Measurements from ENCODE around the gene B3GNT4. TPM values are rescaled to one million over a fixed set of nuclear protein-coding genes. Genes with fewer than 3 reads are reported as not detected.
"Not testable (repeated sequence)": the region's sequence is repeated elsewhere in the genome, so short reads cannot be mapped to it uniquely, and the experiment has no call there.

Gene B3GNT4
- total RNA-seq, 1 donor from 2014 or later: 0.53 TPM

DNA sequence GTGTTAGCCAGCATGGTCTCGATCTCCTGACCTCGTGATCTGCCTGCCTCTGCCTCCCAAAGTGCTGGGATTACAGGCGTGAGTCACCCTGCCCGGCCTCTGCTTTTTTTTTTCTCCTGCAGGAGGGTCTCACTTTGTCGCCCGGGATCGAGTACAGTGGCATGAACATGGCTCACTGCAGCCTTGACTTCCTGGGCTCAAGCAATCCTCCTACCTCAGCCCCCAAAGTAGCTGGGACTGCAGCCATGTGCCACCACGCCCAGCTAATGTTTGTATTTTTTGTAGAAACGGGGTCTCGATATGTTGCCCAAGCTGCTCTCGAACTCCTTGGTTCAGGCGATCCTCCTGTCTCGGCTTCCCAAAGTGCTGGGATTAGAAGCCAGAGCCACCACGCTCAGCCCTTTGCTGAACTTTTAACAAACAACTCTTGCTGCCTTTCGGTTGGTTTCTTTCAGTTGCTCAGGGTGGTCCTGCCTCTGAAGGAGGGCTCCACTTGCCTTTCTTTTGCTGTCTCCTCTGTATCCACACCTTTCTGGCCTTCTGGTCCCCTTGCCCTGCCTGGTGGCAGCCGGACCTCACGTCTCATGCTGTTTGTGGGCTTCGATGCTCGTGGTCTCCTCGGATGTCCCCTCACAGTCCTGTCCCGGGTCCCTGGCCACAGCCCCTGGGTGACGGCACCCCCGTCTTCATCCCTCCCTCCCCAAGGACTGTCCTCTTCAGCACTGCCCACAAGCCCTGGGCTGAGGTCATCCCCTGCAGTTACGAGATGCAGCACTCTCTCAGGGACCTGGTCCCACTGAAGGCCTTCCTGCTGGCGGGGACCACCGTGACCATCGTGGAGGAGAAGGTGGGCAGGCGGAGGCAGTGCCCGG is 3.8 kb upstream of the B3GNT4 start:
- DNase-seq (ENCODE audit: low read depth) (no peak), FAIRE-seq (no peak)
- Histone ChIP-seq H3K4me3 (ENCODE audit: low read depth, low read length) (no peak overlapping the region), H3K27me3 (ENCODE audit: control insufficient read depth, insufficient read depth, low read length) (no peaks in the 10 kb centered on the region), H3K36me3 (ENCODE audit: control insufficient read depth, insufficient read depth, low read length) (no peaks in the 10 kb centered on the region)
- TF ChIP-seq, protein P1, sequence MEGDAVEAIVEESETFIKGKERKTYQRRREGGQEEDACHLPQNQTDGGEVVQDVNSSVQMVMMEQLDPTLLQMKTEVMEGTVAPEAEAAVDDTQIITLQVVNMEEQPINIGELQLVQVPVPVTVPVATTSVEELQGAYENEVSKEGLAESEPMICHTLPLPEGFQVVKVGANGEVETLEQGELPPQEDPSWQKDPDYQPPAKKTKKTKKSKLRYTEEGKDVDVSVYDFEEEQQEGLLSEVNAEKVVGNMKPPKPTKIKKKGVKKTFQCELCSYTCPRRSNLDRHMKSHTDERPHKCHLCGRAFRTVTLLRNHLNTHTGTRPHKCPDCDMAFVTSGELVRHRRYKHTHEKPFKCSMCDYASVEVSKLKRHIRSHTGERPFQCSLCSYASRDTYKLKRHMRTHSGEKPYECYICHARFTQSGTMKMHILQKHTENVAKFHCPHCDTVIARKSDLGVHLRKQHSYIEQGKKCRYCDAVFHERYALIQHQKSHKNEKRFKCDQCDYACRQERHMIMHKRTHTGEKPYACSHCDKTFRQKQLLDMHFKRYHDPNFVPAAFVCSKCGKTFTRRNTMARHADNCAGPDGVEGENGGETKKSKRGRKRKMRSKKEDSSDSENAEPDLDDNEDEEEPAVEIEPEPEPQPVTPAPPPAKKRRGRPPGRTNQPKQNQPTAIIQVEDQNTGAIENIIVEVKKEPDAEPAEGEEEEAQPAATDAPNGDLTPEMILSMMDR (IDR thresholded peaks at IDR 0.05; ENCODE audit: insufficient read depth, low read length, severe bottlenecking): no peak

DNA sequence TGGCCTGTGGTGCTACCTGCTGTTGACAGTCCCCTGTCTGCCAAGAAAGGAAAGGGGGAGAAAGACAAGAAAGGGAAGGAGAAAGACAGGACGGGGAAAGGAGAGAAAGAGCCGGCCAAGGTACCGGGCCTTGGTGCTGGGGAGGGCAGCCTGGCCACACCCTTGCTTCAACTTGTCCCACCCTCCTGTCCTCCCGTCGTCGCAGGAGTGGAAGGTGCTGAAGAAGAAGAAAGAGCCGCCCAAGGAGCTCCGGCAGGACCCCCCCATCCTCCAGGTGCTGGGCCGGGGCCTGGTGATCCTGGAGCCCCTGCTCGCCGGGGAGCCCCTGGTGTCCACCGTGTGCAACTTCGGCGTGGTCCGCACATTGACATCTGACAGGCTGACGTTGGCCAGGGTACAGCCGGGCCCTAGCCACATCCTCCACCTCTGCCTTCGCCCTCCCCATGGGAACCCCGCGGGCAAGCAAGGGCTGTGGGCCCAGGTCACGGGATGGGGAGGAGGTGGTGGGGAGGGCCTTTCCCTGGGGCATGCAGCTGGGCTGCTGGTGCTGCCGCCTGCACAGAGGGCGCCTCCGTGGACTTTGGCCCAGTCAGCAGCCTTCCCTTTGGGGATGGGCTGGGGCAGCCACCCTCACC is 2.9 kb upstream of the B3GNT4 start:
- DNase-seq (ENCODE audit: low read depth): no peak
- FAIRE-seq: no peak
- TF ChIP-seq, protein P1 (IDR thresholded peaks at IDR 0.05; ENCODE audit: insufficient read depth, low read length, severe bottlenecking): no peak
- Histone ChIP-seq H3K4me3 (ENCODE audit: low read depth, low read length) (no peak overlapping the region), H3K36me3 (ENCODE audit: control insufficient read depth, insufficient read depth, low read length) (no peaks in the 10 kb centered on the region), H3K27me3 (ENCODE audit: control insufficient read depth, insufficient read depth, low read length) (no peaks in the 10 kb centered on the region)

DNA sequence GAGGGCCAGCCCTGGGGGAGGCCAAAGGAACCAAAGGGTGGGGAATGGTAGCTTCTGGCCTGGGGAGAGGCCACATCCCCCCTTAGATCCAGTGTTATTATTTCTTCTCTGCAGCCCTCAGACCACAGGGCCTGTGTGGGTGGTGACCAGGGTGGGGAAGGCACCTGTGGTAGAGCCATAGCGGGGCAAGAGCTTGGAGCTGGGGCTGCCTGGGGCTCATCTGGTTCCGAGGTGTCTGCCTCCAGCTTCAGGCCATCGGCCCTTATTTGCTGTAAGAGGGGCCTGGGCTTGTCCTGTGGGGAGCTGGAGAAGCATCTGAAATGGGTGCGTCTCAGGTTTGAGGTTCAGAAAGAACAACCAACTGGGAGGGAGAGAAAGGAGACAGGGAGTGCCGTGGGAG is 2.1 kb upstream of the B3GNT4 start:
- no peak for DNase-seq (ENCODE audit: low read depth)
- H3K27me3 ChIP-seq (ENCODE audit: control insufficient read depth, insufficient read depth, low read length): no peaks in the 10 kb centered on the region
- FAIRE-seq: no peak

DNA sequence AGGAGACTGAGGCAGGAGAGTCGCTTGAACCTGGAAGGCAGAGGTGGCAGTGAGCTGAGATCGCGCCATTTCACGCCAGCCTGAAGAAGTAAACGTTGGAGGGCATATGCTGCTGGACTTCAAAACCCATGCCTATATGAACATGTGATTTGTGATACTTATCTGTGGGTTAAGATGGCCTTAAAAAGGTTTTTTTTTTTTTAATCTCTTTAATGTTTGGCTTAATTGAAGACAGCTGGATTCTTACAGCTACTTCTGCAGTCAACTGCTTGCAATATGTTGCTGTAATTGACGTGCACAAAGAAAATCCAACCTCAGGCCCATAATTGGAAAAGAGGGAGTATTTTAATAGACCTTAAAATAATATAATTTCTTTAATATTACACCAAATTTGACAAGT is 1.5 kb upstream of the B3GNT4 start:
- no peak for DNase-seq (ENCODE audit: low read depth)
- Histone ChIP-seq H3K27me3 (ENCODE audit: control insufficient read depth, insufficient read depth, low read length) (no peaks in the 10 kb centered on the region), H3K36me3 (ENCODE audit: control insufficient read depth, insufficient read depth, low read length) (no peaks in the 10 kb centered on the region), H3K4me3 (ENCODE audit: low read depth, low read length) (no peak overlapping the region)
- TF ChIP-seq, protein P1 (IDR thresholded peaks at IDR 0.05; ENCODE audit: insufficient read depth, low read length, severe bottlenecking): no peak
- no peak for FAIRE-seq

More for the DNA sequence above, 2.1 kb upstream of the B3GNT4 start:
- Histone ChIP-seq H3K4me3 (ENCODE audit: low read depth, low read length) (no peak overlapping the region), H3K36me3 (ENCODE audit: control insufficient read depth, insufficient read depth, low read length) (no peaks in the 10 kb centered on the region)
- TF ChIP-seq, protein P1 (IDR thresholded peaks at IDR 0.05; ENCODE audit: insufficient read depth, low read length, severe bottlenecking): no peak

DNA sequence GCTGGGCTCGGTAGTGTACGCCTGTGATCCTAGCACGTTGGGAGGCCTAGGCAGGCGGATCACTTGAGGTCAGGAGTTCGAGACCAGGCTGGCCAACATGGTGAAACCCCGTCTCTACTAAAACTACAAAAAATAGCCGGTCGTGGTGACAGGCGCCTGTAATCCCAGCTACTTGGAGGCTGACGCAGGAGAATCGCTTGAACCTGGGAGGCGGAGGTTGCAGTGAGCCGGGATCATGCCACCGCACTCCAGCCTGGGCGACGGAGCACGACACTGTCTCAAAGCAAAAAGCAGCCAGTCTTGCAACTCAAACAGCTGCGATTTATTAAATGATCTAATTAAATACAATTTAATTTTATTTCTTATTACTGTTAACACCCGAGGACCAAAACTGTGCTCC is 698 bp upstream of the B3GNT4 start:
- FAIRE-seq; H3K36me3 ChIP-seq (ENCODE audit: control insufficient read depth, insufficient read depth, low read length); H3K27me3 ChIP-seq (ENCODE audit: control insufficient read depth, insufficient read depth, low read length); DNase-seq (ENCODE audit: low read depth): not testable (repeated sequence)
- peak overlapping the region; percentile 60 for H3K4me3 ChIP-seq (ENCODE audit: low read depth, low read length)

DNA sequence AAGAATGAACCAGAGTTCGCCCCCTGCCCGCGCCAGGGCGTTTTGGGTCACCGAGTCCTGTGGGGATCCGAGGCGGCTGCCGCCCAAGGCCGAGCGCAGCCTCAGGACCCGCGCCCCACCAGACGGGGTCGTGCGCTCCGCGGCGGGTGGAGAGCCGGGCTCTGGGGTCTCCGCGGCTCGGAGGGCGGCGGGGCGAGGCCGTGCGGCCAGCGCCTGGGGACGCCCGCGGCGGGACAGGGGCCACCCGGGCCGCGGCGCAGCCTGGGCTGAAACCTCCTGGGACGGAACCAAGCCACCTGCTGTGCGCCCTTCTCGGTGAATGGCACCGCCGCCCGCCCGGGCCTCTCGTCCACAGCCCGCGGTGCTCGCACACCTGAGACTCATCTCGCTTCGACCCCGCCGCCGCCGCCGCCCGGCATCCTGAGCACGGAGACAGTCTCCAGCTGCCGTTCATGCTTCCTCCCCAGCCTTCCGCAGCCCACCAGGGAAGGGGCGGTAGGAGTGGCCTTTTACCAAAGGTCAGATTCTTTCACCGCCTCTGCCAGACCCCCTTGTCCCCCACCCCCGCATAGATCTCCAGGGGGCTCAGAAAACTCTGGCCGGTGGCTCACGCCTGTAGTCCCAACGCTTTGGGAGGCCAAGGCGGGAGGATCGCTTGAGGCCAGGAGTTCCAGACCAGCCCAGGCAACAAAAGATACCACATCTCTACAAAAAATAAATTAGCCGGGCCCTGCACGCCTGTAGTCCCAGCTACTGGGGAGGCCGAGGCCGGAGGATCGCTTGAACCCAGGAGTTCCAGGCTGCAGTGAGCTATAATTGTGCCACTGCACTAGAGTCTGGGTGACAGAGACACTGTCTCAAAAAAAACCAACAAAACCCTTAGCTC is 901 bp downstream of the B3GNT4 start:
- FAIRE-seq (no peak), DNase-seq (ENCODE audit: low read depth) (no peak)
- TF ChIP-seq, protein P1 (IDR thresholded peaks at IDR 0.05; ENCODE audit: insufficient read depth, low read length, severe bottlenecking): no peak
- peaks cover 6% of the 10 kb centered on the region for H3K36me3 ChIP-seq (ENCODE audit: control insufficient read depth, insufficient read depth, low read length)
- peak overlapping the region; percentile 60 for H3K4me3 ChIP-seq (ENCODE audit: low read depth, low read length)
- H3K27me3 ChIP-seq (ENCODE audit: control insufficient read depth, insufficient read depth, low read length): no peaks in the 10 kb centered on the region
